Activated naive CD4-positive, alpha-beta T cell (primary cell): ENCODE data around the gene CPNE5.
"Not testable (repeated sequence)": the region's sequence is repeated elsewhere in the genome, so short reads cannot be mapped to it uniquely, and the experiment has no call there.

Source experiments
- DNase-seq, 4 experiments: peaks; one replicate each; lab custom pipeline; 2025; lab: John Stamatoyannopoulos, UW

Gene CPNE5

GRCh38 chr6:36723992-36724391, 115.3 kb downstream of the CPNE5 start:
- not testable (repeated sequence) for DNase-seq

- DNase-seq = no peak
These were observed 116.4 kb downstream of the CPNE5 start for GRCh38 chr6:36722879-36723278.

- DNase-seq = no peak
These were observed 116.9 kb downstream of the CPNE5 start for GRCh38 chr6:36722365-36722764.

DNA sequence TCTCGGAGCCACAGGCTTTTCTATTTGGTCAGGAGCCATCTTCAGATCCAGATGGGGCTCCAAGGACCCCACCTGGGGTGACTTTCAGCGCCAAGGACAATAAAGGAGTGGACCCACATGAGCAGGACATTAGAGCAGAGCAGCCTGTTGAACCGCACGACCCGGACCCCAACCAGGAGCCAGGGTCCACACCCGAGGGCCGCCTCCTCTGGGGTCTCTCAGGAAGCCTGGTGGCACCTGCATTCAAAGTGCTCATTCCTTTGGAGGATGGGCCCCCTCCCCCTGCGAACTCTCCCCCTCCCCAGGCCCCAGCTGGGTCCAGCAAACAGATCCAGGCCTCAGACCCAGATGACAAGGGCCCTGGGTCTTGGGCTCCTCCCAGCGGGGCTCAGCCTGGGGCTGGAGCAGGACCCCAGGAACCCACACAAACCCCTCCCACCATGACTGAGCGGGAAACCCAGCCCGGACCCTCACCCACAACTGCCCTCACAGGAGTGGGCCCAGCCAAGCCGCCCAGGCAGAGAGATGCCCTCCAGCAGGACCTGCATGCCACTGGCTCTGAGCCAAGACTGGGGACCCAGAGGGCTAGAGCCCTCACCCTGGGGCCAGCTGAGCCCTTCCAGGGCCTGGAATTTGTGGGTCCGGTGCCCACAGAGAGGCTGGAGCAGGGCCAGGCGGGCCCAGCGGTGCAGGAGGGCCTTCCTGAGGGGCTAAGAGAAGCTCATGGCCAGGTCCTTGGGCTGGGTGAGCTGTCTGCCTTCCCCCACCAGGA, 117.7 kb downstream of the CPNE5 start:
- DNase-seq = no peak

GRCh38 chr6:36720251-36721141, 118.7 kb downstream of the CPNE5 start:
- no peak for DNase-seq

DNA sequence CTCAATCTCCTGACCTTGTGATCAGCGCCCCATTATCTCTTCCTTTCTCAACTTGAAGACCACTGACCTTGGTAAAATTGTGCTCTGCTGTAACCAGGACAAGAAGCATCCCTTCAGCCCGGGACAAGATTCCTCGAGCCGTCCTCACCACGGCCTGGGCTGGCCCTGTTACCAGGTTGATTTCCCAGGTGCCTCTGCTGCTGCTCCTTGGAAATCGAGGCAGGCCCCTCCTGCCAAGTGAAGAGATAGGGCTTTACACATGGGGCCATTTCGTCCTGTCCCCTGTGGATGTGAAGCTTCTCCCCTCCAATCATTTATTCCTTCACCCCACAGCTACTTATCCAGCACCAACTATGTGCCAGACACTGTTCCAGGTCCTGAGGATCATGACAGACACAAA, 120.1 kb downstream of the CPNE5 start:
- DNase-seq = no peak

GRCh38 chr6:36718560-36718959, 120.7 kb downstream of the CPNE5 start:
- no peak for DNase-seq

GRCh38 chr6:36717871-36718540, 121.2 kb downstream of the CPNE5 start:
- no peak for DNase-seq

DNA sequence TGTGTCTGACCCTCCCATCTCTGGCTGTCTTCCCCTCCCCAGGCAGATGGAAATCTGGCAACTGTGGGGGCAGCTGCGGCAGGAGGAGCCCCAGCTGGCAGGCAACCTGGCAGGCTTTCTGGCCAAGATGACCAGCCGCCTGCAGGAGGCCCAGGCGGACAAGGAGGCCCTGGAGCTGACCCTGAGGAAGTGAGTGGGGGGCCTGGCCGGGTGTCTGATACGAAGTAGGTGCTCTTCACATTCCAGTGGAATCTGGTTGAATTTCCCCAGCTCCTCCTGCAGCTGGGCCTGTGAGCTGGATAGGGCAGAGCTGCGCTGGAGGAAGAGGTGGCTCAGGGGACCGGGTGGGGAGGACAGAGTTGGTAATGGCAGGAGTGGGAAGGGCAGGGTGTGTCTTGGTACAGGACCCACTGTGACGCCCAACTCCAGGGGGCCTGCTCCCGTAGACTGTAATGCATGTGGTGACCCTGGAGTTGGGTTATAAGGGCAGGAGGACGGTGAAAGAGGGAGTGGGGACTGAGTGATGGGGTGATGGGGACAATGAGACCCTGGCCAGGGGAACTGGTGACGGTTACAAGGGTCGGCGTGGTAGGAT, 121.9 kb downstream of the CPNE5 start:
- no peak for DNase-seq

DNA sequence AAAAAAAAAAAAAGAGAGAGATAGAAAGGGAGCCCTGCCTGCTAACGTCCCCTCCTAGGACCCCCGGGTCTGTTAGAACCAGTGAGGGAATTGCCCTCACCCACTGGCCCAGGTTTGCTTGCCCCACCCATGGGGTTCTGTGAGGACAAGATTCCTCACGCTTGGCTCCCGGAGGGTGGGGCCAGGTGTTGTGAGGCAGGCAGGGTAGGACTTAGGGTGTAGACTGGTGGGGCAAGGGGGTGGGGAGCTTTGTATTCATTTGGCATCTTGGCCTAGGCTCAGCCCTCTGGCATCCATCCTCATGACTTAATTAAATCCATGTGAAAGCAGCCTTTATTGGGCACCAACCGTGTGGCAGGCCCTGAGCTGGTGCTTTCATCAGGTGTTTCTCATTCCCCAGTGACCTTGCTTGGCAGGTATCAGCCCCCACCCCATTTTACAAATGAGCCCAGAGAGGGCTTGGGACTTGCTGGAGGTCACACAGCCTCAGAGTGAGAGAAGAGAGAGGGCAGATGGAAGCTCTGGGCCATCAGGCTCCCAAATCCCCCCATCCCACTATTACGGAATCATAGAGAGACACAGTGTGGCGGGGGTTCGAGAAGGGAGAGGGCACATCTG, 122.7 kb downstream of the CPNE5 start:
- DNase-seq = no peak

DNA sequence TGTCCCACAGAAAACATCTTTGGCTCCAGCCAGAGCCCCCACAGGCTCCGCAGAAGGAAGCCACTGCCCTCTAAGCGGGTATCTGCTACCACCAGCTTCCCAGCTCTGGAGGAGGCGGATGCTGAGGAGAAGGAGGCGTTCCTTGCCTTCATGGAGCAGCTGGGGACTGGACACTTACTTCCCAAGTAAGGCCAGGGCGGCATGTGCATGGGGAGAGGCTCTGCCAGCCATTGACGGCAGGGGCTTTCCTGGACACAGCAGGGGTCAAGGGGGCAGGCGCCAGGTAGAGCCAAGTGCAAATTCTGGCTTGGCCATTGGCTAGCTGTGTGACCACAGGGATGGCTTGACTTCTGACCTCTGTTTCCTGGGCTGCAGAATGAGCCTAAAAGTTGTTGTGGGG, 123.8 kb downstream of the CPNE5 start:
- DNase-seq = no peak

- DNase-seq = no peak
These were observed 124.7 kb downstream of the CPNE5 start for GRCh38 chr6:36714511-36714910.

DNA sequence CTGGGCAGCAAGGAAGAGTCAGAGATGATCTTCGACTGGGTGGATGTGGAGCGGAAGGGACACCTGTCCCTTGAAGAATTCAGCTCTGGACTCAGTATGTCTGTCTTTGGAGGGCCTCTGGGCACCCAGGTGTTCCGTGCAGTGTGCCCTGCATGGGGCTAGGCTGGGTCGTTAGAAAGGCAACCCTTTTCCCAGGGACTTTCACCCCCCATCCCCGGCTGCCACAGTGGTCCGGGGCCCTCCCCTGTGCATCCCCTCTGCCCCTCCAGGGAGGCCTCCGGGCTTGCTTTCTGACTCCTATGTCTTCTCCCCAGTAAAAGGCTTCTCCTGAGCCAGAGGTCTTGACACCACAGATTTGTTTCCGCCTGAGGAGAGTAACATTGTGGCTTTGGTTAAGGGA, 125.4 kb downstream of the CPNE5 start:
- DNase-seq = no peak

- no peak for DNase-seq
These were observed 126.4 kb downstream of the CPNE5 start for GRCh38 chr6:36712816-36713215.

GRCh38 chr6:36706339-36706738, 132.9 kb downstream of the CPNE5 start:
- no peak for DNase-seq

DNA sequence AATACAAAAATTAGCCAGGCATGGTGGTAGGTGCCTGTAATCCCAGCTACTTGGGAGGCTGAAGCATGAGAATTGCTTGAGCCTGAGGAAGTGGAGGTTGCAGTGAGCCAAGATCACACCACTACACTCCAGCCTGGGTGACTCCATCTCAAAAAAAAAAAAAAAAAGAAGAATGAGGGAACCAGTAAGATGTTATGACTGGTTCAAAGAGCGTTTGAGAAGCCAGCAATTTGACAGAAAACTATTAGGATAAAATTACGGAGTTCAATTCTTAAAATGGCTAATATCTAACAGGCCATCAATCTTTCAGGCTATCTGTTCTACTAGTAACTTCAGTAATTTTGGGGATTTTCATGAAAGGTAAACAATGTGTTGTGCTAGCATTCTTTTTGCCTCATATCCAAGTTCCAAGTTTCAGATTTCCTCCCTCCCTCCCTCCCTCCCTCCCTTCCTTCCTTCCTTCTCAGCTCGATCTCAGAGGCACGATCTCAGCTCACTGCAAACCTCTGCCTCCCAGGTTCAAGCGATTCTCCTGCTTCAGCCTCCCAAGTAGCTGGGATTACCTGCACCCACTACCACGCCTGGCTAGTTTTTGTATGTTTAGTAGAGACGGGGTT, 134.2 kb downstream of the CPNE5 start:
- DNase-seq = not testable (repeated sequence)

DNA sequence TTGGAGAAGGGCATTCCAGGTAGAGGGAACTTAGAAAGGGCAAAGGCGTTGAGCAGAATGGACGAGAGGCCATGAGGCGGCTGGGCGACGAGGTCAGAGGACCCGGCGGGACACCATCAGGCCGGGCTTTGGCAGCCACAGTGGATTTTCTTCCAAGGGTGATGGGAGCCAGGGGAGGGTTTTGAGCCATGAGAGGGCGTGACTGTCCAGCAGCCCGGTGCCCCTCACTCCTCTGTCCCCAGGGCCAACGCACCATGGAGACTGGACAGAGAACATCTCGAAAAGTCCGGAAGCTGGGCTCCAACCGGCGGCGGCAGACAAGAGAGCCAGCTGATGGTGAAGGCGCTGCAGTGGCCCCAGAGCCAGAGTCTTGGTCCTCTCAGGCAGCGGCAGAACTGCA, 135.3 kb downstream of the CPNE5 start:
- no peak for DNase-seq

GRCh38 chr6:36703081-36703606, 136.1 kb downstream of the CPNE5 start:
- DNase-seq = no peak

DNA sequence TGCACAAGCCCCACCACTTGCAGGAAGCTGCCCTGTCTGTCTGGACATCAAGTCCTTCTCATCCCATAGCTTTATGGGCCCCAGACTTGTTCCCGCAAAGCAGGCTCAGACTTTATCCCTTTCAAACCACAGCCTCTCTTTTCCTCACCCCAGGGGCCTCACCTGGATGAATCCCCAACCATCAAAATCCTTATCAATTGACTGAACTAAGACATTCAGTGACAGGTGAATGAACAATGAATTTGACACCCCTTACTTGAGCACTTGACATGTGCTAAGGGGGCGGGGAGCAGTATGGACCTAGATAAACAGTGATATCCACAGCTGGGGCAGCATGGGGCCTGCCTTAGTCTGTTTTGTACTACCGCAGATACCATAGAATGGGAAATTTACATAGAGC, 136.6 kb downstream of the CPNE5 start:
- no peak for DNase-seq

GRCh38 chr6:36701401-36701991, 137.7 kb downstream of the CPNE5 start:
- no peak for DNase-seq

GRCh38 chr6:36700831-36701230, 138.4 kb downstream of the CPNE5 start:
- DNase-seq = no peak
